Muscle layer of duodenum (tissue), 2 donors: ENCODE results near the gene MAL.

Source experiments
- H3K27ac ChIP-seq: one replicate; pipeline ENCODE4 v1.7.0; 2013; ENCODE audit warnings: mild to moderate bottlenecking, low read length
- H3K27me3 ChIP-seq: one replicate; pipeline ENCODE4 v1.7.0; 2013; ENCODE audit warnings: low read depth, mild to moderate bottlenecking, control low read depth, low read length
- H3K36me3 ChIP-seq, 2 donors: one replicate each; pipeline ENCODE4 v1.7.0; 2013; ENCODE audit warnings: low read length in 2 of 2, control low read depth in 1 of 2, mild to moderate bottlenecking in 1 of 2; ENCODE audit not compliant: insufficient read depth in 2 of 2, control insufficient read depth in 1 of 2
- H3K4me1 ChIP-seq, 2 donors: one replicate each; pipeline ENCODE4 v1.7.0; 2013; ENCODE audit warnings: low read length in 2 of 2, mild to moderate bottlenecking in 2 of 2, control low read depth in 1 of 2, moderate library complexity in 1 of 2; ENCODE audit not compliant: insufficient read depth in 2 of 2, control insufficient read depth in 1 of 2
- H3K4me3 ChIP-seq, 2 donors: one replicate each; pipeline ENCODE4 v1.7.0; 2013; ENCODE audit warnings: low read length in 2 of 2, low read depth in 1 of 2, mild to moderate bottlenecking in 1 of 2
- H3K9me3 ChIP-seq, 2 donors: one replicate each; pipeline ENCODE4 v1.7.0; 2013; ENCODE audit warnings: low read length in 2 of 2, control low read depth in 1 of 2, mild to moderate bottlenecking in 1 of 2; ENCODE audit not compliant: control insufficient read depth in 1 of 2
- donor health status: healthy.

MAL gene

DNA sequence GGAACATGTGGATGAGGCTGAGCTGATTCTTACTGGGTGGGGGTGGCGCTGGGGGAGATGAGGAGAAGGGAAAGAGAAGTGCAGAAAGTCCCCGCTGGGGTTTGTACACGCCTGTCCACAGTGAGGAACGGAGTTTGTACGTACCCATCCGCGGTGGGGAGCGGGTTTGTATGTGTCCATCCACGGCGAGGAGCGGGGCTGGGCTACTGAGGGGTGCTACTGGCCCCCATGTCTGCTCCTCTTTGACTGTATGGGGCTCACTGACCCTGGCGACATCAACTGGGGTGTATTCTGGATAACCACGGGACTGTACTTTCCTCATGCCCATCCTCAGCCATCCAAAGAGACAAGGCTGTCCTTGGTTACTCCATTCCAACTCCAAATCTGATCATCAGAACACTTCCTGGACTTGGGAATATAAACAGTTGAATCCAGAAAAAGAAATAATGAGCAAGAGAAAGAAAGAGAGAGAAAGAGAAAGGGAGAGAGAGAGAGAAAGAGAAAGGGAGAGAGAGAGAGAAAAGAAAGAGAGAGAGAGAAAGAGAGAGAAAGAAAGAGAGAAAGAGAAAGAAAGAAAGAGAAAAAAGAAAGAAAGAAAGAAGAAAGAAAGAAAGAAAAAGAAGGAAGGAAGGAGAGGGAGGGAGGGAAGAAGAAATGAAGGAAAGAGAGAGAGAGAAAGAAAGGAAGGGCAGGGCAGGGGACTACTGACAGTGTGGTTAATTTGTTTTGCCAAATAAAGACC, 21.0 kb downstream of the MAL start:
- no peak overlapping the region for H3K27ac ChIP-seq
- peaks cover 0 to under 1% of the 10 kb centered on the region in 2 donors for H3K36me3 ChIP-seq
- peaks cover 4 to 8% of the 10 kb centered on the region in 2 donors for H3K4me1 ChIP-seq
- H3K27me3 ChIP-seq, result no peaks in the 10 kb centered on the region
- H3K4me3 ChIP-seq, result no peak overlapping the region
- H3K9me3 ChIP-seq, result no peaks in the 10 kb centered on the region

DNA sequence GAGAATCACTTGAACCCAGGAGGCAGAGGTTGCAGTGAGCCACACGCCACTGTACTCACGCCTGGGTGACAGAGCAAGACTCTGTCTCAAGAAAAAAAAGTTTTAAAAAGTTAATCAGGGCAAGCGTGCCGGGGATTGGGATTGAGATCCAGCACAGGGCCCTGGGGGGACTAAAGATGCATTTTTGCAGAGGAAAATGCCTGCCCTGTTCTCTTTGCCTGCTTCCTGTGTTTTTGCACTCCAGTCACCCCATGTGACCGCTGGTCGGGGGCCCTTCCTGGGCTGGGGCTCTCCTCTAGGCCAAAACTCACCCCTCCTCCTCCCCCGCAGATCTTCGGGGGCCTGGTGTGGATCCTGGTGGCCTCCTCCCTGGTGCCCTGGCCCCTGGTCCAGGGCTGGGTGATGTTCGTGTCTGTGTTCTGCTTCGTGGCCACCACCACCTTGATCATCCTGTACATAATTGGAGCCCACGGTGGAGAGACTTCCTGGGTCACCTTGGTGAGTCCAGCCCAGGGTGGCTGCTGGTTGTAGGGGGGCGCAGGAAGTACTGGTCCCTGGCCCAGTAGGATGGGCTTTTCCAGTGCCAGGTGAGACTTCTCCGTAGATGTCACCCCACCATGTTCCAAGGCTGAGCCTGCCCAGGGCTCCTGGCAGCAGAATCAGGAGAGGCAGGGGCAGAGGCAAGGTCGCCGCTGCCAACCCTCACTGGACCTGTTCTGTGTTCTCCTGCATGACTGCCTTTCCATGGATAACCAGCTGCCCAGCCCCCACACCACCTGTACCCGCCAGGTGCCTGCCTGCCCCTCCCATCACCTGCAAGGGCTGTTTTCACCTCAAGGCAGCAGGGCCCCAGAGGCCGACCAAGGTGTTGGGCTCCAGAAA, 22.4 kb downstream of the MAL start:
- Histone ChIP-seq H3K4me3 (no peak overlapping the region), H3K4me1 (peaks cover 4% of the 10 kb centered on the region in 2 donors), H3K9me3 (no peaks in the 10 kb centered on the region), H3K27me3 (no peaks in the 10 kb centered on the region), H3K27ac (no peak overlapping the region), H3K36me3 (peaks cover 0 to 5% of the 10 kb centered on the region in 2 donors)

DNA sequence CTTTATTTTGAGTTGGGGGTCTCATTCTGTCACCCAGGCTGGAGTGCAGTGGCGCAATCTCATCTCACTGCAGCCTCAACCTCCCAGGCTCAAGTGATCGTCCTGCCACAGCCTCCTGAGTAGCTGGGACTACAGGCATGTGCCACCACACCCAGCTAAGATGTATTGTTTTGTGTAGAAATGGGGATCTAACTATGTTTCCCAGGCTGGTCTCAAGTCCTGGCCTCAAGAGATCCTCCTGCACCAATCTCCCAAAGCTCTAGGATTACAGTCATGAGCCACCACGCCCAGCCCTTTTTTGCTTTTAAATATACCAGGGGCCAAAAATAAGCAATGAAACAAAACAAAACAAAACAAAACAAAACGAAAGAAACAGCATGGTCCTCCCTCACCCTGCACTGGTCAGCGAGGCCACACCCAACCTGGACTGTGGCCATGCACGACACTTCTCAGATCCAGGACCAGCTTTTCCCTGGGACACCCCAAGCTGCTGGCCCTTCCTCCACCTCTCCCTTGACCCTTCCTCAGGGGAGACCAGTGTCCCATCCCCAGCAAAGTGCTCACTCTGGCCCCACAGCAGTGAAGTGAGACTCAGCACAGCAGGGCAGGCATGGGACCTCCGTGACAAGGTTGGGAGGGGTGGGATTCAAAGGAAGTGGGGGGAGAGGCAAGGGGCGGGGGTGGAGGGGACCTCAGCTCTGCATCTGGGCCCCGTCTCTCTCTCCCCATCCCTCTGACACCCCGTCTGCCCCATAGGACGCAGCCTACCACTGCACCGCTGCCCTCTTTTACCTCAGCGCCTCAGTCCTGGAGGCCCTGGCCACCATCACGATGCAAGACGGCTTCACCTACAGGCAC, 23.5 kb downstream of the MAL start:
- no peak overlapping the region for H3K27ac ChIP-seq
- H3K36me3 ChIP-seq, result peaks cover 0 to 5% of the 10 kb centered on the region in 2 donors
- H3K9me3 ChIP-seq, result no peaks in the 10 kb centered on the region
- no peak overlapping the region for H3K4me3 ChIP-seq
- no peaks in the 10 kb centered on the region for H3K27me3 ChIP-seq
- H3K4me1 ChIP-seq, result no peaks in the 10 kb centered on the region

GRCh38 chr2:95049683-95049955, 24.1 kb downstream of the MAL start:
- peaks cover 0 to 5% of the 10 kb centered on the region in 2 donors for H3K36me3 ChIP-seq
- no peak overlapping the region for H3K4me3 ChIP-seq
- H3K4me1 ChIP-seq, result no peaks in the 10 kb centered on the region
- no peaks in the 10 kb centered on the region for H3K9me3 ChIP-seq
- no peaks in the 10 kb centered on the region for H3K27me3 ChIP-seq
- no peak overlapping the region for H3K27ac ChIP-seq

- Histone ChIP-seq H3K4me3 (no peak overlapping the region), H3K27me3 (no peaks in the 10 kb centered on the region), H3K4me1 (no peaks in the 10 kb centered on the region)
Measured at GRCh38 chr2:95049961-95050360, 24.5 kb downstream of the MAL start.

GRCh38 chr2:95050385-95051300, 25.1 kb downstream of the MAL start:
- Histone ChIP-seq H3K27ac (no peak overlapping the region), H3K9me3 (no peaks in the 10 kb centered on the region), H3K27me3 (no peaks in the 10 kb centered on the region), H3K4me3 (no peak overlapping the region), H3K36me3 (peaks cover 0 to 5% of the 10 kb centered on the region in 2 donors), H3K4me1 (no peaks in the 10 kb centered on the region)

More at GRCh38 chr2:95049961-95050360, 24.5 kb downstream of the MAL start:
- Histone ChIP-seq H3K9me3 (no peaks in the 10 kb centered on the region), H3K27ac (no peak overlapping the region), H3K36me3 (peaks cover 0 to 5% of the 10 kb centered on the region in 2 donors)

GRCh38 chr2:95051626-95052025, 26.1 kb downstream of the MAL start:
- no peaks in the 10 kb centered on the region for H3K27me3 ChIP-seq
- no peaks in the 10 kb centered on the region for H3K4me1 ChIP-seq
- H3K9me3 ChIP-seq, result no peaks in the 10 kb centered on the region
- no peak overlapping the region for H3K4me3 ChIP-seq
- H3K36me3 ChIP-seq, result peaks cover 0 to 5% of the 10 kb centered on the region in 2 donors
- H3K27ac ChIP-seq, result no peak overlapping the region

DNA sequence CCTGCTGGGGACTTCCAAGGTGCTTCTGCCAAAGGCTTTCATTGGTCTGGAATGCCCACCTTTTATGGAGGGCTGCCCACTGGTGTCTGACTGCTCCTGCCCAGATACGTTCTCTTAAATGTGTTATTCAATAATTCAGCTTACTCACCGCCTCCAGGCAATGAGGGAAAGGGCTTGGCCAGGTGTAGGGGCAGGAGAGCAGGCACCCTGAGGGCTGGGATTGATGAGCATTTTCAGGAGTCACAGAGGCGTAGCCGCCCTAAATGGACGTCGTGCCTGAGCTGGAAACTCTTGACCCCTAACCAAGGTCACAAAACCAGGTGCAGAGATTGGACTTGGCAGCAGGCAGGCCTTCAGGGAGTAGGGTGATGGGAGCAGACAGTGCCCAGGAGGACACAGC, 26.8 kb downstream of the MAL start:
- H3K4me1 ChIP-seq, result no peaks in the 10 kb centered on the region
- no peaks in the 10 kb centered on the region for H3K27me3 ChIP-seq
- no peaks in the 10 kb centered on the region for H3K9me3 ChIP-seq
- peaks cover 0 to 5% of the 10 kb centered on the region in 2 donors for H3K36me3 ChIP-seq
- H3K27ac ChIP-seq, result no peak overlapping the region
- no peak overlapping the region for H3K4me3 ChIP-seq

- Histone ChIP-seq H3K9me3 (no peaks in the 10 kb centered on the region), H3K27me3 (no peaks in the 10 kb centered on the region), H3K4me3 (no peak overlapping the region), H3K36me3 (peaks cover 0 to 5% of the 10 kb centered on the region in 2 donors), H3K4me1 (no peaks in the 10 kb centered on the region), H3K27ac (no peak overlapping the region)
Measured at GRCh38 chr2:95052804-95053479, 27.4 kb downstream of the MAL start.

GRCh38 chr2:95053543-95053942, 28.0 kb downstream of the MAL start:
- Histone ChIP-seq H3K27ac (no peak overlapping the region), H3K9me3 (no peaks in the 10 kb centered on the region), H3K27me3 (no peaks in the 10 kb centered on the region), H3K4me3 (no peak overlapping the region), H3K4me1 (no peaks in the 10 kb centered on the region), H3K36me3 (peaks cover 0 to 5% of the 10 kb centered on the region in 2 donors)
